Psoas muscle (tissue), 8 donors: ENCODE results near the gene SLC25A39. TPM values are rescaled to one million over a fixed set of nuclear protein-coding genes. Genes with fewer than 3 reads are reported as not detected.

ENCODE experiments used
- ATAC-seq, 4 donors: fragments of 200-7000 bp; cut with Tn5 transposase; one replicate each; pipeline ENCODE4 v1.9.1; 2020; ENCODE audit warnings: moderate library complexity in 3 of 4, mild to moderate bottlenecking in 2 of 4
- DNase-seq, 2 donors: peaks; one replicate each; pipeline ENCODE4 v3.0.0-alpha.2; 2020
- H3K27ac ChIP-seq: fragments of 200-600 bp; one replicate; pipeline ENCODE4 v1.8.0; 2022
- H3K27me3 ChIP-seq, 3 donors: fragments of 200-600 bp in 1 of 3; one replicate each; pipeline versions ENCODE4 v1.6.1 to v1.8.0; 2013 to 2022; ENCODE audit warnings: low read length in 2 of 3, mild to moderate bottlenecking in 2 of 3, moderate library complexity in 1 of 3; ENCODE audit not compliant: insufficient read depth in 3 of 3
- H3K36me3 ChIP-seq, 2 donors: fragments of 200-600 bp in 1 of 2; one replicate each; pipeline versions ENCODE4 v1.6.1 to v1.8.0; 2013 to 2022; ENCODE audit warnings: low read depth in 1 of 2, mild to moderate bottlenecking in 1 of 2, moderate library complexity in 1 of 2; ENCODE audit not compliant: insufficient read depth in 1 of 2
- H3K4me1 ChIP-seq: fragments of 200-600 bp; one replicate; pipeline ENCODE4 v1.8.0; 2022
- H3K4me3 ChIP-seq: fragments of 200-600 bp; one replicate; pipeline ENCODE4 v1.8.0; 2022; ENCODE audit warnings: mild to moderate bottlenecking
- H3K9me3 ChIP-seq: fragments of 200-600 bp; one replicate; pipeline ENCODE4 v1.8.0; 2022
- CTCF ChIP-seq: fragments of 200-600 bp; IDR thresholded peaks from one replicate; pipeline ENCODE4 v1.8.0; 2022; ENCODE audit warnings: antibody characterized with exemption
- WGBS, 3 donors: extraction: QIAGEN DNeasy Blood & Tissue Kit; methylation state at CpG; one replicate each; pipeline versions ENCODE4 v1.1.6 to v1.1.7; 2013; 5-methylcytosine and 5-hydroxymethylcytosine counted together
- intact Hi-C, 2 donors: fragments of 100-400 bp; cut with DNase I; formaldehyde crosslinking; loops; one replicate each; pipeline versions ENCODE4 v1.11.0 to v1.14.2; 2022
- polyA plus RNA-seq, 3 donors: library from polyadenylated mRNA; stranded (reverse); fragments of 200-250 nt; gene quantifications; one replicate each; pipeline ENCODE4 v1.2.3, GENCODE V29; 2013
- total RNA-seq, 4 donors: library from RNA; stranded (reverse); fragmentation: NEBNext Ultra II Directional in 2 of 4; extraction: Animal tissue kit (Norgen Biotek cat#: 25700) in 2 of 4; gene quantifications; one replicate each; pipeline versions ENCODE4 v1.2.1 to v1.2.4, GENCODE V29; 2021 to 2023
- donor health status: healthy with polysubstance abuse.
- donor health status: DM: no; HTN: no; CAD: no; lungs with moderate emphysema.
- donor health status: Bipolar disorder and iron deficiency.
- donor health status: healthy.
- donor health status: DM: yes; HTN: yes; CAD: no.
- donor health status: DM: no; HTN: no; CAD: no.
- donor health status: DM: no; HTN: no; CAD: no.
- donor health status: DM: yes; HTN: yes; CAD: no.

Gene SLC25A39
- total and polyA plus RNA-seq, 7 donors = 36.4 to 79.3 (median 42.4) TPM

DNA sequence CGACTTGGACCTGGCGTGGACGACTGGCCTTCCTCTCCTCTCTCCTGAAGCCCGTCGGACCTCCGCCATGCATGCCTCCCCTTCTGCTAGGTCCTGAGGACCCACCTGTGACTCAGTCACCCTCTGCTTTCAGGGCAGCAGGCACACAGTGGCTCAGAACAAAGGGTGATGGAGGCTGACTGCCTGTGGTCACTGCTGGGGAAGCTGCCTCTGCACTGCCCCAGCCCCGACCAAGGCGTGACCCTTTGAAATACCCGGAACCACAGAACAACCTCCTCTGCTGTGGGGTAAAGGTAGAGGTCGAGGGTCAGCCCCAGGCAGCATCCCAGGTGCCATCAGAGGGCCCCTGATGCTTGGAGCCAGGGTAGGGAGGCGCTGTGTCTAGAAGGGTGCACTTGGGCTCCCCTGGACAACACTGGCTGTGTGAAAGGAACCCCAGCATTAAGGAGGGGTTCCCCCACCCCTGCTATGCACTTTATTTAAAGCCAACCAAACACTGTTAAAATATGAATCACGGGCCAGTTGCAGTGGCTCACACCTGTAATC lies 44.2 kb downstream of the SLC25A39 start:
- ATAC-seq (no peak), DNase-seq (no peak)
- intact Hi-C loops = loop anchor here in 1 of 2 donors (5.0 kb wide), 2 partner anchors 33 to 48 kb away; no protein-coding TSS in a partner anchor
- WGBS, 3 donors = 72 to 85% (median 78%) methylated on average over 12 of the region's 12 CpGs
- Histone ChIP-seq H3K4me1 (no peaks in the 10 kb centered on the region), H3K4me3 (no peak overlapping the region), H3K27ac (peak overlapping the region; percentile 50), H3K9me3 (no peaks in the 10 kb centered on the region), H3K36me3 (no peaks in the 10 kb centered on the region), H3K27me3 (no peaks in the 10 kb centered on the region)
- TF ChIP-seq CTCF = no peak

DNA sequence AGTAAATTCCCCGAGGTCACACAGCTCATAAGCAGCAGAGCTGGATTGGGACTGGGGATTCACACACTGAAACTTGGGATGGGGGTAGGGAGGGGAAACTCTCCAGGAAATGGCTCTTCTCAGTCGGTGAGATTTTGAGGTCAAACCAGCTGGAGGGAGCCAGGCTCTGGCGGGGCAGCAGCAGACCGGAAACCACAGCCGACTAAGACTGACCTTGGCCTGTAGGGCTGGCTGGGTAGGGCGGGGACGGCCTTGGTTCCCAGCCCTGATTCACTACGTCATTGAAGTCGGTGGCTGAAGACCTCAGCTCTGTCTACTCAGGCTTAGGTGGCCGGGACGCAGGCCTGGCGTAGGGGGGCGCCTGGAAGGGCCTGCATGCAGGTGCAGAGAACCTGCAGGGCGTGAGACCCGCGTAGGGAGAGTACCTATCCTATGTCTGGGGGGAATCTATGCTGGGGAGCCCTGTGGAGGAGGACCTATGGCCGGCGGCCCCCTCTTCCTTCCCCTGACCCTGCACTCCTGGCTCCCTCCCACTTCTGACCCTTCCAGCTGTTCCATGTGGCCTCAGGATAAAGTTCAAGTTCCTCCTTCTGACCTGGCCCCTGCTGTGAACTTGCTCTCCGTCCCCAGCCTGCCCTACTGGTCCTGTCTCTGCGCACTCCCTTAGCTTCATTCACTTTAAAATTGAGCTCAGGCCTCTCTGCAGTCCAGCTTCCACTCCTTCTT lies 44.8 kb downstream of the SLC25A39 start:
- Histone ChIP-seq H3K4me1 (no peaks in the 10 kb centered on the region), H3K4me3 (no peak overlapping the region), H3K27me3 (no peaks in the 10 kb centered on the region), H3K27ac (peak overlapping the region; percentile 50), H3K9me3 (no peaks in the 10 kb centered on the region), H3K36me3 (no peaks in the 10 kb centered on the region)
- 34 to 45% (median 35%) methylated on average over 20 of the region's 20 CpGs for WGBS, 3 donors
- intact Hi-C loops = loop anchor here in 1 of 2 donors (5.0 kb wide), 2 partner anchors 33 to 48 kb away; no protein-coding TSS in a partner anchor
- ATAC-seq = peak; percentile 67 to 85 (median 76)
- no peak for TF ChIP-seq CTCF
- peak; percentile 74 to 83 for DNase-seq

GRCh38 chr17:44279346-44279665 lies 45.3 kb downstream of the SLC25A39 start:
- Histone ChIP-seq H3K4me1 (no peaks in the 10 kb centered on the region), H3K36me3 (no peaks in the 10 kb centered on the region), H3K4me3 (no peak overlapping the region), H3K27me3 (no peaks in the 10 kb centered on the region), H3K27ac (peak overlapping the region; percentile 50), H3K9me3 (no peaks in the 10 kb centered on the region)
- TF ChIP-seq CTCF = no peak
- intact Hi-C loops = no loop called here
- ATAC-seq (no peak), DNase-seq (no peak)
- 83 to 91% (median 87%) methylated on average over 2 of the region's 2 CpGs for WGBS, 3 donors

- no peak overlapping the region for H3K27ac ChIP-seq
- DNase-seq (no peak), ATAC-seq (no peak)
- WGBS, 3 donors = 72 to 81% (median 78%) methylated on average over 4 of the region's 4 CpGs
- no peak for TF ChIP-seq CTCF
- no peak overlapping the region for H3K4me3 ChIP-seq
- no peaks in the 10 kb centered on the region for H3K9me3 ChIP-seq
- H3K36me3 ChIP-seq = no peaks in the 10 kb centered on the region
- no peaks in the 10 kb centered on the region for H3K27me3 ChIP-seq
- intact Hi-C loops = no loop called here
- no peaks in the 10 kb centered on the region for H3K4me1 ChIP-seq
Observed at GRCh38 chr17:44277976-44278375, 46.6 kb downstream of the SLC25A39 start.
